IMR-90 (cell line): ENCODE results near the gene PCDHB8. TPM values are rescaled to one million over a fixed set of nuclear protein-coding genes. Genes with fewer than 3 reads are reported as not detected.

Experiments used
- ATAC-seq: fragments of 200-7000 bp; cut with Tn5 transposase; 2 replicates; pipeline ENCODE4 v1.9.1; 2020; ENCODE audit warnings: low read depth, mild to moderate bottlenecking, moderate library complexity
- BruUV-seq: library from RNA; stranded (reverse); fragments of 400-500 nt; replicated peaks from 2 replicates; lab custom pipeline; 2021; lab: Mats Ljungman, UMichigan
- CTCF ChIA-PET: fragments of 300-600 bp; formaldehyde crosslinking; extraction: SDS; loops from one replicate; lab custom pipeline; 2021; ENCODE audit warnings: antibody characterized with exemption; lab: Yijun Ruan, JAX
- POLR2A ChIA-PET: fragments of 300-600 bp; sonication (Branson Sonifier 250); formaldehyde crosslinking; loops from one replicate; lab custom pipeline; 2022; ENCODE audit warnings: antibody characterized with exemption; ENCODE audit not compliant: unreplicated experiment; lab: Charles Lee
- DNase-seq: peaks from one replicate; pipeline ENCODE4 v3.0.0; 2013
- H2AFZ ChIP-seq: replicated peaks from 2 replicates; pipeline ENCODE3; 2013; ENCODE audit warnings: low read length, mild to moderate bottlenecking; ENCODE audit not compliant: poor library complexity
- H2AK5ac ChIP-seq: 2 replicates; pipeline ENCODE4 v1.6.1; 2013; ENCODE audit warnings: low read depth, low read length, inconsistent platforms
- H2AK9ac ChIP-seq: replicated peaks from 2 replicates; pipeline ENCODE3; 2013; ENCODE audit warnings: mild to moderate bottlenecking, low read depth, low read length, moderate library complexity; ENCODE audit not compliant: poor library complexity
- H2BK120ac ChIP-seq: 2 replicates; pipeline ENCODE4 v1.6.1; 2013; ENCODE audit warnings: low read depth, low read length, inconsistent platforms
- H2BK15ac ChIP-seq: 3 replicates; pipeline ENCODE4 v1.6.1; 2013; ENCODE audit warnings: low read depth, low read length, inconsistent platforms
- H2BK20ac ChIP-seq: 2 replicates; pipeline ENCODE4 v1.6.1; 2013; ENCODE audit warnings: low read depth, mild to moderate bottlenecking, inconsistent platforms, low read length, moderate library complexity
- H2BK5ac ChIP-seq: 2 replicates; pipeline ENCODE4 v1.6.1; 2013; ENCODE audit warnings: mild to moderate bottlenecking, low read depth, low read length, inconsistent platforms; ENCODE audit not compliant: poor library complexity, severe bottlenecking
- H3K14ac ChIP-seq: replicated peaks from 2 replicates; pipeline ENCODE4 v1.6.1; 2013; ENCODE audit warnings: low read depth, low read length, inconsistent platforms
- H3K18ac ChIP-seq: 2 replicates; pipeline ENCODE4 v1.6.1; 2013; ENCODE audit warnings: low read depth, low read length, control low read depth
- H3K23ac ChIP-seq: 2 replicates; pipeline ENCODE4 v1.6.1; 2013; ENCODE audit warnings: low read depth, low read length, inconsistent platforms
- H3K27ac ChIP-seq: 2 replicates; pipeline ENCODE4 v1.5.1; 2013; ENCODE audit warnings: mild to moderate bottlenecking, control low read depth, low read length; ENCODE audit not compliant: insufficient read depth
- H3K27me3 ChIP-seq: 2 replicates; pipeline ENCODE4 v1.6.1; 2013; ENCODE audit warnings: low read length; ENCODE audit not compliant: control insufficient read depth, insufficient read depth
- H3K36me3 ChIP-seq: 2 replicates; pipeline ENCODE4 v1.6.1; 2013; ENCODE audit warnings: low read length, mixed read lengths; ENCODE audit not compliant: control insufficient read depth, insufficient read depth
- H3K4ac ChIP-seq: 2 replicates; pipeline ENCODE4 v1.6.1; 2013; ENCODE audit warnings: low read depth, low read length, inconsistent platforms
- H3K4me1 ChIP-seq: 2 replicates; pipeline ENCODE4 v1.6.1; 2013; ENCODE audit warnings: low read length, mixed read lengths; ENCODE audit not compliant: control insufficient read depth, insufficient read depth
- H3K4me2 ChIP-seq: 2 replicates; pipeline ENCODE4 v1.6.1; 2013; ENCODE audit warnings: low read depth, mild to moderate bottlenecking, control low read depth, low read length, moderate library complexity
- H3K4me3 ChIP-seq: 2 replicates; pipeline ENCODE4 v1.5.1; 2013; ENCODE audit warnings: low read depth, mild to moderate bottlenecking, control low read depth, low read length, moderate library complexity; ENCODE audit not compliant: insufficient read depth
- H3K56ac ChIP-seq: 2 replicates; pipeline ENCODE4 v1.6.1; 2013; ENCODE audit warnings: low read length, inconsistent platforms; ENCODE audit not compliant: insufficient read depth; ENCODE audit errors: extremely low read depth
- H3K79me1 ChIP-seq, 2 experiments: 2 replicates each; pipeline ENCODE4 v1.6.1; 2013; ENCODE audit warnings: low read length in 2 of 2, inconsistent platforms in 1 of 2, low read depth in 1 of 2
- H3K9ac ChIP-seq: 2 replicates; pipeline ENCODE4 v1.6.1; 2013; ENCODE audit warnings: low read depth, low read length, control low read depth
- H3K9me1 ChIP-seq: 2 replicates; pipeline ENCODE4 v1.6.1; 2013; ENCODE audit warnings: low read length, inconsistent platforms; ENCODE audit not compliant: insufficient read depth
- H3K9me3 ChIP-seq: 2 replicates; pipeline ENCODE4 v1.6.1; 2013; ENCODE audit warnings: low read length; ENCODE audit not compliant: control insufficient read depth, insufficient read depth
- H4K20me1 ChIP-seq: 2 replicates; pipeline ENCODE4 v1.6.1; 2013; ENCODE audit warnings: low read length, inconsistent platforms; ENCODE audit not compliant: insufficient read depth
- H4K5ac ChIP-seq: 2 replicates; pipeline ENCODE4 v1.6.1; 2013; ENCODE audit warnings: mild to moderate bottlenecking, low read depth, low read length, control low read depth
- H4K8ac ChIP-seq, 2 experiments: 2 replicates each; pipeline ENCODE4 v1.6.1; 2013; ENCODE audit warnings: low read depth in 2 of 2, low read length in 2 of 2, control low read depth in 1 of 2, inconsistent platforms in 1 of 2
- H4K91ac ChIP-seq: 2 replicates; pipeline ENCODE4 v1.6.1; 2013; ENCODE audit warnings: low read depth, low read length, inconsistent platforms; ENCODE audit not compliant: insufficient read depth
- CHD1 ChIP-seq: IDR thresholded peaks from 2 replicates; pipeline ENCODE4 v1.6.1; 2012; ENCODE audit warnings: low read depth, low read length, improper control_type of control experiment
- CTCF ChIP-seq: conservative IDR thresholded peaks from 2 replicates; pipeline ENCODE4 v1.5.1; 2012; ENCODE audit warnings: mild to moderate bottlenecking, low read depth, low read length, improper control_type of control experiment
- FOS ChIP-seq: fragments of 150-350 bp; IDR thresholded peaks from 2 replicates; pipeline ENCODE4 v1.6.1; 2016; ENCODE audit warnings: low read depth, low read length
- MAFK ChIP-seq: IDR thresholded peaks from 2 replicates; pipeline ENCODE4 v1.6.1; 2012; ENCODE audit warnings: low read depth, low read length, improper control_type of control experiment
- WGBS, 2 experiments: methylation state at CpG; one replicate each; pipeline versions ENCODE4 v1.1.5 to v1.1.7; 2013; ENCODE audit warnings: missing lambda C conversion rate in 2 of 2; ENCODE audit not compliant: insufficient read length in 1 of 2; ENCODE audit errors: extremely low coverage in 2 of 2; 5-methylcytosine and 5-hydroxymethylcytosine counted together
- dilution Hi-C: fragments of 300-500 bp; cut with HindIII; formaldehyde crosslinking; loops from one replicate; pipeline ENCODE4 v1.14.3; 2018; ENCODE audit warnings: low sequenced_read_pairs; ENCODE audit not compliant: unreplicated experiment
- in situ Hi-C: fragments of 300-500 bp; cut with MboI; formaldehyde crosslinking; loops from 3 replicates; pipeline ENCODE4 v1.14.3; 2019; ENCODE audit warnings: low sequenced_read_pairs, inconsistent platforms, mixed read lengths
- intact Hi-C: fragments of 100-400 bp; cut with micrococcal nuclease; formaldehyde crosslinking; loops from 2 replicates; pipeline ENCODE4 v1.10.0; 2022
- polyA plus RNA-seq, 3 experiments: library from polyadenylated mRNA; depleted of rRNA; stranded (reverse); fragments of >200 nt; gene quantifications; 2 replicates each; pipeline ENCODE4 v1.2.3, GENCODE V29; 2012; ENCODE audit warnings: low replicate concordance in 1 of 3
- total RNA-seq: library from RNA; depleted of rRNA; stranded (reverse); fragments of >200 nt; gene quantifications from 2 replicates; pipeline ENCODE4 v1.2.3, GENCODE V29; 2012

The PCDHB8 gene
- total and polyA plus RNA-seq, 2 of the 4 experiments (the other 2 are of a cell fraction) = 0.07 to 0.18 TPM

- peaks cover 23% of the 10 kb centered on the region; the same call in 1 of the 2 replicates for H3K9me3 ChIP-seq
- H3K36me3 ChIP-seq = no peaks in the 10 kb centered on the region
- no peak overlapping the region for H2AK5ac ChIP-seq
- H3K9ac ChIP-seq = no peak overlapping the region
- H3K79me1 ChIP-seq = no peaks in the 10 kb centered on the region
- no peak overlapping the region for H4K5ac ChIP-seq
- ChIA-PET CTCF (no interaction called here), POLR2A (no interaction called here)
- no peak overlapping the region for H2BK20ac ChIP-seq
- no peak for DNase-seq
- H3K18ac ChIP-seq = no peak overlapping the region
- intact Hi-C loops = no loop called here
- dilution Hi-C loops = no loop called here
- H2BK15ac ChIP-seq = no peak overlapping the region
- H4K91ac ChIP-seq = no peak overlapping the region
- H3K23ac ChIP-seq = no peak overlapping the region
- H4K8ac ChIP-seq = no peak overlapping the region
- no peak overlapping the region for H2BK5ac ChIP-seq
- no peak overlapping the region for H3K27ac ChIP-seq
- H3K4me3 ChIP-seq = no peak overlapping the region
- H3K4ac ChIP-seq = no peak overlapping the region
- H2AK9ac ChIP-seq = no peak overlapping the region
- in situ Hi-C loops = no loop called here
- no peaks in the 10 kb centered on the region for H3K4me1 ChIP-seq
- no peak for ATAC-seq
- no peaks in the 10 kb centered on the region for H3K27me3 ChIP-seq
- no peak overlapping the region for H2BK120ac ChIP-seq
- H3K4me2 ChIP-seq = no peak overlapping the region
- BruUV-seq = no TSS peak
- no CpG with 5 or more reads among the region's 1 CpG for WGBS, 2 experiments
- H3K14ac ChIP-seq = no peak overlapping the region
- TF ChIP-seq CHD1 (no peak), MAFK (peak; percentile 29; the same call in 1 of the 2 replicates), CTCF (no peak), FOS (no peak)
- no peaks in the 10 kb centered on the region for H3K9me1 ChIP-seq
- no peaks in the 10 kb centered on the region for H4K20me1 ChIP-seq
- H2AFZ ChIP-seq = no peak overlapping the region
- no peak overlapping the region for H3K56ac ChIP-seq
Measured at GRCh38 chr5:141180313-141180712, 2.7 kb downstream of the PCDHB8 start.
